HG03135 (cell line): ENCODE data around the gene TRABD2B.

Experiments used
- ATAC-seq: cut with Tn5 transposase; IDR thresholded peaks from one replicate; pipeline ENCODE4 v1.9.1; 2021; ENCODE audit warnings: mild to moderate bottlenecking, moderate library complexity; ENCODE audit not compliant: unreplicated experiment

Gene TRABD2B

DNA sequence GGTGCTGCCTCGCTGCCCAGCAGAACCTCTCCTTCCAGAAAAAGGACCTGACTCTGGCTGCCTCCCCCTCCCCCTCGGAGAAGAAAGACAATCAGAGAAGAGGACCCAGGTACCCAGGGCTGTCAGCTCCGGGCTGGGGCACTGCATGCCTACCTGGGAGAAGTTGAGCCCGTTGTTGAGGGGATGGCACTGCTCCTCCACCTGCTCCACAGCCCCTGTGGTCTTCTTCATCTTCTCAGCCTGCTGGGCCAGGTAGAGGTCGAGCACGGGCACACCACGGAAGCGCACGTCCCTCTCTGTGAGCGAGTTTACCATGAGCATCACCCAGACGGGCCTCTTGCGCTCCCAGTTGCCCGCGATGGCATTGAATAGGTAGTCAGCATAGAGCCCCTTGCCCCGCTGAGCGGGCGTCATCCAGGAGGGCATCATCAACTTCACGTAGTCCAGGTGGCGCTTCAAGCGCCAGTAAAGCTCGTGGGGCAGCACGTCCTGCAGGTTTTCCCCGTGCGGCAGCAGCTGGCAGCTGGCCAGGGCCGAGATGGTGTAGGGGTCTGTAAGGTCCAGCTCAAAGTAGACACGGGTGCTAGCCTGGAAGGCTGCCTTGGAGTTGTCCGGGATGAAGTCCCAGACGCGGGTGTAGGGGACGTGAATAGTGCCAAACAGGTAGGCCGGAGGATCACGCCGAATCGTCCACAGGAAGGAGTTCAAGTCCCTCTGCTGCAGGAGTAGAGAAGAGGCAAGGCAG, 3.1 kb downstream of the TRABD2B start:
- ATAC-seq: no peak

DNA sequence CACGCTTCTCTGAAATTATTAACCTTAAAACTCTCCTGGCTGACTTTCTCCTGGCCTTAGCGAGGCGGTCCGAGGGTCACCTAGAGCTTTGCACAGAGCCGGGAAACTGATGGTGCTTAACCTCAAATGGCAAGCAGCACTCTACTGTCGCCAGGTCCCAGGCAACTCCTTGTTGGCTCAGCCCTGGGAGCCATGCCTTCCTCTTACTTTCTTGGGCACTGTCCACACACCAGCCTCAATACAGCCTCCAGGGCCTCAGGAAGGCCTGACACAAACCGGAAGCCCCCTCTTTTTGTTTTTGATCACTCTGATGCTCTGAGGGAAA, 3.8 kb downstream of the TRABD2B start:
- ATAC-seq: no peak

DNA sequence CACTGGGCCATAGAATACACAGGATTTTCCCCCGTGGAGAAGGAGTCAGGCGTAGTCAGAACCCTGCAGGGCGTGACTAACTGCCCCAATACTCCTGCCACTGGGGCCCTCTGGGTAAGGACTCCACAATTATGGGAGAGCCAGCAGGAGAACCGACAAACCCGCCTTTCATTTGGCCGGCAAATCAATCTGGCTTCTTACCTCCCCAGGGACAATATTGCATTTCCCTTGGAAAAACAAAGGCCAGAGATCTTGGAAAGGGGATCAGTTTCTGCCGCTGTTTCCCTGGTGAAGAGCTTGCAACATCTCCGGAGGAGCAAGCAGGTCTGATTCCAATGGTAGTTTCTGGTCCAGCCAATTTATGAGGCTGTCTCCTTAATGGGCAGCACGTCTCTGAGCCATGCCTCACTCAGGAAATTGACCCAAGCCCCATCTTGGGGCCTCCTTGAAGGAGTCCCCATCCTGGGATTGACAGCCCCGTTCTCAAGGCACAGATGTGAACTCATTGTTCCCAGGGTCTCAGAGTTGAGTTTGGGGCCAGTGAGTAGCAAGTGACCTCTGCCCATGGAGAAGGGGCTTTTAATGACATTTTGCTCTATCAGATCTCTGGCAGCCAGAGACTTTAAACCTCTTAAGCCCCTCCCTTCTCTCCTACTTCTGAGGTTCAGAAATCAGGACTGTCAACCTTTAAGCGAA, 4.3 kb downstream of the TRABD2B start:
- ATAC-seq: no peak

DNA sequence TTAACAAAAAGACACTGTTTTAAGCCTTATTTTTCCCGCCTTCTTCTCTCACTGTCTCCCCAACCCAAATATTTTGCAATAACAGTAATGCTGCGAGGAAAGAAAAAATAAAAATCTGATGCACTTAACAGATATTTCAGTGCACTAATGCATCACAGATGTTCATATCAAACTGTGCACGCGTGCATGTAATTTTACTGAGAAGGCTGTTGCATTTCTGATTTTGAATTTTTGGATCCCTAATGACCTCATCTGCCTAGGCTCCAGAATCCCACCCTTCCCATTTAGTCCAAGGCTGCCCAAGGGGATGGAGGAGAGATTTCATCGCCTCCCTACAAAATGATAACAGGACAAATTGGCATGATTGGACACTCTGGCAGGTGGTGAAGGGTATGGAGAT, 5.5 kb downstream of the TRABD2B start:
- no peak for ATAC-seq

DNA sequence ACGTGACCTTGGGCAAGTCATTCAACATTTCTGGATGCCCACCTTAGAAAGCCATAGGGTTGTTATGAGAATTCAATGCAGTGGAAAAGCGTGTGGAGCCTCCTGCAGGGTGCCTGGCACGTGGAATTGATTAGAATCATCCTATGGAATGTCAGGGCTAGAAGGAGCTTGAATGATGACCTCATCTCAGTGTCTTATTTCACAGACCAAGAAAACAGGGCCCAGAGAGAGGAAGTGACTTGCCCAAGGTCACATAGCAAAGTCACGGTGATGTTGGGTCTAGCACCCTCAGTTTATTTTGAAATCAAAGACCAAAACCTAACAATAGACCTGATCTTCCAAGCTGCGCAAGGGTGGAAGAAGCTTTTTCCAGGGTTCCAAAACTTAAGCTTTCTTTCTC, 6.0 kb downstream of the TRABD2B start:
- ATAC-seq: no peak

DNA sequence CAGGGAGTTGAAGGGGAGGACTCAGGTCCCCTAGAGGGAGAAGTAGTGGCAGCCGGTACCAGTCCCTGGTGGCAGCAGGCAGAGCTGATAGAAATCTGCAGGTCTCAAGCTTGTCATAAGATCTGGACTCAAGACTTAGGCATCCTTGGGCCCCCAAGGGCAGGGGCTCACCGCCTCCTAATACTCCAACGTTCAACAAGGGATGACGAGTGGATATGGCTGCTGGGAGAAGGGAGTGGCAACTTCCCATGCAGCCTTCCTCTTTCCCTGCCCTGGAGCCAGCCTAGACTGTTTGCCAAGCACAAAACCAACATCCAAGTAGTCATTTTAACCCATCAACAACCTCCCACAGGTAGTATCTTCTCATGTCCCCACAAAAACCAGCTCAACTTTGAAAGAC, 6.9 kb downstream of the TRABD2B start:
- ATAC-seq: no peak

DNA sequence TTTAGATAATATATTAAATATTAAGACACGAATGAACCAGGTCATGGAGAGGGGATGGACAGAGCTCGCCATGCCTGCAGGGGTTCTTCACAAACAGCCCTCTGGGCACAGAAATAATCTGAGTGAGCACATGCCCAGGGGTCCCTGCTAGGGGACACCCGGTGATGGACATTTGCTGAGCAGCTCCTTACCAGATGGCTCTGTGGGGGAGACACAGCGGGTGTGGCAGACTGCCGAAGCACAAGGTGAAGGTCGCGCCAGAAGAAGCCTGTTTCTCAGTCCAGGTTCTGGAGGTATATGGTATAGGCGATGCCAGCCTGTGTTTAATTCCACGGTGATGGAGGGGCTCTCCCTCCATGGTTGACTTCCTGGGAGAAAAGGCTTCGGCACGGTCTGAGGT, 9.6 kb downstream of the TRABD2B start:
- no peak for ATAC-seq

DNA sequence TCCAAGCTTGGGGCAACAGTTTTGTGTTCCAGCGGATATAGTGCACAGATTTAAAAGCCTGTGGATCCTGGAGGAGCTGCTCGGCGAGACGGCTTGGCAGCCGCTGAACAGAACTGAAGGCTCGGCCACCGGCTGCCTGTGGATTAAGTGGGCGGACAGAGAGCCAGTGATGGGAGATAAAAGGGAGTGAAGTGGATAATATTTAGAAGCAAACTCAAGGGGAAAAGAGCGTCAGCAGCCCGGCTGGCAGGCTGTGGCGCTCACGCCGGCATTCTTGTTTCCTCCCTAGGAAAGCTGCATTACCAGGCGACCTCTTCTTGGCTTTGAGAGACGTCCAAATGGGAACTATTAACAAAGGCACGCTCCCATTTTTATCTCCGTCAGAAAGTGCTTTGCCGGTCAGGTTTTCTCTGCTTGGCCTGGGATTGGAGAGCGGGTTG, 10.4 kb downstream of the TRABD2B start:
- no peak for ATAC-seq

DNA sequence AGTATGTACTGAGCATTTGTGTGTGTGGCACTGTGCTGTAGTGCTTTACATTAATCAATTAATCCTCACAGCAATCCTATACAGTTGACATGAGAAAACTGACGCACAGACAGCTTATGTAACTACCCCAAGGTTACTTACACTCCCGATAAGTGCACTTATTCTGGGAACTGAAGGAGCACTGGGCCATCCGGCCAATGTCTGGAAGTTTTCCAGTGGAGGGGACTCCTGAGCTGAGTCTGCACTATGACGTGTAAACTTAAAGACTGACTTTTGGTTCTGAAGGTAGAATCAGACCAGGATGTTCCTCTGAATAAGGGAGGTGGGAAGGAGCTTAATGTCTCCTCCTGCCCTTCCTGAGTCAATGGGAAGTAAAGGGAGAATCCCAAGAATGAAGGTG, 12.2 kb downstream of the TRABD2B start:
- ATAC-seq: no peak

DNA sequence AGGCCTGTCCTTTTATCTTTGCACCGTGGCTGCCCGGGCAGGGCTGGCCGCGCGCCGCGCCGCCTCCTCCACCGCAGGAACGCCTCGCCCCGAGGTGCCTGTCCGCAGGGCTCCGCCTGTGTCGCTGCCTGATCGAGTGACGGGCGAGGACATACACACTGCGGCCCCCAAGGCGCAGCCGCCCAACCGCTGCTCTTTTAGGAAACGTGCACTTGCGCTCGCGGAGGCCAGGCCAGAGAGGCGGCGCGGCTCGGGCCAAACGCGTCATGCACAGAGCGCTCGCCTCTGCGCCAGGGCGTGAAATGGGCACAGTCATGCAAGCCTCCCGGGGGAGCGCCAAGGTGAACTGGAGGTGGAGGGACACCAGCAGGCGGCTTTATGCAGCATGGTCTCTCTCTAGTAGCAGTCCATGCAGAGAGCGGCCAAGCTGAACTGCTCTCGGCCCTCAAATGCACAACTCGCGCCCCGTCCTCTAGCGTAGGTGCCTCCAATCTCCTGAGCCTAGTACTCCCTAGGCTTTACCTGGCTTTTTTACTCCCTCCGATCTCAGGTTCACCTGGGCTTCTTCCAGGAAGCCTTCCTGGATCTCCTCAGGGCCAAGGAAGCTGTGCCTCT, 12.9 kb downstream of the TRABD2B start:
- no peak for ATAC-seq

DNA sequence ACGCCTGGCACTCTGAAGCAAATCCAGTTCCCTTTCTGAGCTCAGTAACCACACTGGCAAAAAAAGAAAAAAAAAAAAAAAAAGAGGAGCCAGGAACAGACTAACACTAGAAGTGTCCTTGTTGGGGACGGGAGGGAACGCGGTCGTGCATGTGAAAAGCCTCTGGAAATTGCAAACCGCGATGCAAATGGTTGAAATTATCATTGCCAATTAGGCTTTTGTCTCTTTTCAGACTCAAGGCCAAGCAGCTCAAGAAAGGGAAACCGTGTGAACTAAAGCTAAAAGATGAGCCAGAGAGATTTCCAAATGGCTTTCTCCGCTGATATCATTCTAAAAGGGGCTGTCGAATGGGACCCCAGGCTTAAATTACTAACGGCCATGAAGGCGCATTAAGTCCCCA, 13.5 kb downstream of the TRABD2B start:
- ATAC-seq: no peak

DNA sequence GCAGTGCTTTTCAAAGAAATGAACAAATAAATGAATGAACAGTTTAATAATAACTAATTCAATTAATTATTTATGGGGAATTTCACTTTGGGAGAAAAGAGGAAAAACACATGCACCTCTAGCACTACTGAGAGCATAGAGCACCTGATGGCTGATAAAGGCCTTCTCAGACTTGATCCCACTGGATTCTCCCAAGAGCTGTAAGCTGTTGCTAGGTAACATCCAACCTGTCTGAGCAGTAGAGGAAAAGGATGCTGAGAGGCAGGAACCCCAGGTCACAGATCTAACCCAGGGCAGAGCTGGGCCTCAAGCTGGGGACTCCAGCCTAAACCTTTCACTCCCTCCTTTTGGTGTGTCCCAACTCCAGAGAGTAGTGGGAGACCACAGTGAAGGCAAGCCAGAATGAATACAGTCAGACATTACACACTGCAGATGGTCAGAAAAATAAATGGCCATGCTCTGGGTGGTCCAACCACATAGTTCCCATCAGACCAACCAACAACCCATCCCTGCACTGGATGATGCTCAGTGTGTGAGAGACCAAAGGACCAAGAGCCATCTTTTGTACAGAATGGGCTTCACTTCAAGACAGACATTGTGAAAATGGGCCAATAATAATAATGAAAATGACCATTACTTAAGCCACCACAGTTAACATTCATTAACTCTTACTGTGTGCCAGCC, 15.4 kb downstream of the TRABD2B start:
- ATAC-seq: no peak

DNA sequence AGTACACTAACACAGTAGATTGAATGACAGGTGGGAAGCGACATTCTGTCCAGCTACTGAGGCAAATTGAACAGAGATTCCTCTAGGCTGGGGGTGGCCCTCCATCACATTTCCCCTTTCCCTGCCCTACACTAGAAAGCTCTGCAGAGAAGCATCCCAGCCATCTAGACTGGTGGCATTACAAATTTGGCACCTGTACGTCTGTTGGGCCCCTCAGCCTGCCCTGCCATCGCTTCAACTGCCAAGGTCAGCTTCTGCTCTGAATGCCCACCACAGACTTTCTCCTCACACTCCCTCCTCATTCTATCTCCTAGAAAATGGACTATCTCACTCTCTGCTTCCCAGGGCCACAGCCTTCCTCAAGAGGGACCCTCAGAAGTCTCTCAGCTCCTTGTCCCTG, 16.7 kb downstream of the TRABD2B start:
- ATAC-seq: no peak

DNA sequence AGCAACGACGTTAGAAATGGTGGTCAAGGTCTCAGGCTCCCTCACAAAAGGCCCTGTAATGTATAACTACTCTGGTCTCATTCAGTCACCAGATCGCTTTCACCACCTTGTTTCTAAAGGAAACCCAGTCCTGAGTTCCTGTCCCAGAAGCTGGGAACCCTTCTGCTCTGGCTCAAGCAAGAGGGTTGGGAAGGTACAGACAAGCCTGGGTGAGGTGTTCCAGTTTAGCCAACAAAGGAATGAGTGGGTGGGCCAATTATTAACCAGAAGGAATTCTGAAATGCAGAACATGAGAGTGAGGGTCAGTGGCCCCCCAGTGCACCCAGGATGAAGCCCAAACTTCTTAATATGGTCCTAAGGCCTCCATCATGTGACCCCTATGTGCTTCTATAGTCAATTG, 17.5 kb downstream of the TRABD2B start:
- ATAC-seq: no peak

DNA sequence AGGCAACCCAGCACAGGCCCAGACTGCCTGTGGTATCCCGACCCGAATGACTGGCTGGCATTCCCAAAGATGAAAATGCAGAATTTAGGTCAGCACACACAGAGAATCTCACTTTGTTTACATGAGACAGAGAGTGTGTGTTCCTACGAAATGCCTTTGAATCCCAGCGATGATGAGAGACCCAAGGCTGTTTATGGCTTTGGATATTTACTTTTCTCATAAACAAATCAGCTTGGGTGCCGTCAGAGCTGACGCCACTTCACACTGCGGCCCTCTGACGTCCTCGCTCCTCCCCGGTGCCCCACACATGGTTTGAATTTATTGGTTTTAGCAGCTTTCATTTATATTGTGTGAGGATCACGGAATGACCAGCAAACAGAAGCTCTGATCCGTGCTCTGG, 18.7 kb downstream of the TRABD2B start:
- no peak for ATAC-seq

DNA sequence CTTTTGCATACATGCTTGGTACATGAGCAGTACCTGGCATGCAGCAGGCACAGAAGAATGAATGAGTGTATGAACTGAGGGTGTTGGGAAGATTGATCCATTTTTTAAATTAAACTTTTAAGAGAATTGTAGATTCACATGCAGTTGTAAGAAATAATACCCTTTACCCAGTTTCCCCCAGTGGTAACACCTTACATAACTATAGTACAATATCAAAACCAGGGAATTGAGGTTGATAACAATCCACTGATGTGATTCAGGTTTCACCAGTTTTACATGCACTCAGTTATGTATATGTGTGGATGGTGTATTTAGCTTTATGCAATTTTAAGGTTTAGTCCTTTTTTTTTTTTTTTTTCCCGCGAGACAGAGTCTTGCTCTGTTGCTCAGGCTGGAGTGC, 20.5 kb downstream of the TRABD2B start:
- ATAC-seq: no peak

DNA sequence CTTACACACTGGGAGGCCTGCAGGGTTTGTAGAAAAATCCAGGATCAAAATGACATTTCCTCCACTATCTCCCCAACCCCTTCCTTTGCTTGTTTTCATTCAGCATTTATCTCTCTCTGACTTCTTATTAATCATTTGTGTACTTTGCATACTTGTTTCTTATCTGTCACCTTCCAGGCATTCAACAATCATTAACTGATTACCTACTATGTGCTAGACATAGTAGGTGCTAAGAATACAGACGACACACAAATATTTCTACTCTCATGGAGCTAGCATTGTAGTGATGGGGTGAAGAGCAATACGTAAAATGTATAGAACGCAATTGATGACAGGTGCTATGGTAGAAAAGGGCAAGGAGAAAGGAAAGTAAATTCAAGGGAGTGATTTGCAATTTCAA, 20.9 kb downstream of the TRABD2B start:
- ATAC-seq: no peak

DNA sequence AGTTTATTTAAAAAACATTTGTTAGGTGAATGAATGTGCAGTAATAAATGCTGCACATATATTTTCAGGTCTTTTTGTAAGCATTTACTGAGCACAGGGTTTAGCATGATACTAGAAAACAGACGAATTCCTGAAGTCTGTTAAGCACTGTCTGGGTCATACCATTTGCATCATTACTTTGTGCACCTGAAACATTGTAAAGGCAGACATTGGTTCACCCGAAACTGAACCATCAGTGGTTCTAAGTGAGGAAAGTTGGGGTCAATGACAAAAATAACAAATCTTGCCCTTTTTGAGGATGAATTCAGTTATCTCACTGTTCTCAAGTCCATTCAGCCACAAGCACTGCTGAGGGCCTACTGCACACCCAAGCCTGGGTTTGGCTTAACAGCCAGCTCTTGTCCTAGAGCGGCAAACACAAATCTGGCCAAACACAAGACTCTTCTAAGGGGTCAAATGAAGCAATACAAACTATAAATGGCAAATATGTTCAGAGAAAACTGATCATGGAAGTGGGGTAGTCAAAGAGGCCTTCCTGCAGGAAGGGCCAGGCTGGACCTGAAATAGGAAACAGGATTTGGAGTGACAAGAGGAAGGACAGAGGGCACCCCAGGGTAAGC, 21.8 kb downstream of the TRABD2B start:
- no peak for ATAC-seq

DNA sequence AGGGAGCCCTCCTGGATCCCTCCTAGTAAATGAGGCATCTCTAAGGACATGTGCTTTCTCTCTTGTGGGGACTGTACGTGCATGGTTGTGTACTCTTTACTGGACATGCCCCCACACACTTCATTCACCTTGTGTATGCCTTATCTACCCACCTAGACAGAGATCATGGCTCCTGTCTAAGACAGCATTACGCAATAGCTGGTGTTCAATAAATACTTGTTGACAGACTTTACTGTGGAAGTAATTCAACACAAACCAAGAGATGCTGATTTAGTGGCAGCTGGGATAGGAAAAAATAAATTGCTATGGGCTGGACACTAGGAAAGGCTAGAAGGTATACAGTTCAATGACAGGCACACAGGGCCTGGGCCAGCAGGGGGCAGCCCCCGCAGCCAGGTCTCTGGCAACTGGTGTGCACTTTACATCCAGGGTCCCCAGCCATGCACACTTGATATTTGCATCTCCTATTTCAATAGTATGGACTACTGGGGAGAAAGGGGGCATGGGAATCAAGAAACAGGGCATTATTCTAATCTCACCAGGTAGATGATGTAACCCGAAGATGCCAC, 24.2 kb downstream of the TRABD2B start:
- no peak for ATAC-seq

DNA sequence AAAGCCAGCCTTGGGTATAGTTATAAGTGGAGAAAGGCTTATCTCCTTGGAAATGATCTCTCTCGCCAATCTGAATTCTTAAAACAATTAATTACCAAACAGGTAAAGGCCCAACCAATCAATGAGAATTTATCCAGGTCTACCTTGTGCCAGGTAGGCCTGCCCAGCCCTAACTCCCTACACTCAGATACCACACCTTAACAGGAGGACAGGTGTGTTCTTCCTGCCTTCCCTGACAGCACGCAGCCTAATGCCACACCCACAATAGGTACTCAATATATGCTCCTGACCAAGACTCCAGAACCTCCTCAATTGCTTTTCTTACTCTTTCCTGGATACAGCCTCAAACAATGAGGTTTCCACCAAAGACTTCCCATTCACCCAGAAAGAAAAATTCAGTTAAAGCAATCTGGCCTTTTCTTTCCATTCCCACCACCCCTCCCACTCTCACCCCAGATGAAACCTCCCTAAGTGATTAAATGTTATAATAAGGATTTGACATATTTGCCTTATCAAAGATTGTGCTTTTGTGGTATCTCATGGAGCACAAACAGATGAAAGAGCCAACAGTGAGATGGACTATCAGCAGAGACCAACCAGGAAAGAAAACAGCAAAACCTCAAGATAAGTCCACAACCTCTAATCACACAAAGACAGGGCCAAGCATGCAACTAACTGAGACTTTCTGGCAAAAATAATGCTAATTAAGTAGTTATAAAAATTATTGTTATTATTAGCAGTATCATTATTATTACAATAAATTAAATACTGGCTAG, 25.6 kb downstream of the TRABD2B start:
- ATAC-seq: no peak
